ENCODE data around the gene GPR65. TPM values are rescaled to one million over a fixed set of nuclear protein-coding genes. Genes with fewer than 3 reads are reported as not detected.

GPR65 gene
- total RNA-seq, 1 donor from 2014 or later: 0.54 TPM

DNA sequence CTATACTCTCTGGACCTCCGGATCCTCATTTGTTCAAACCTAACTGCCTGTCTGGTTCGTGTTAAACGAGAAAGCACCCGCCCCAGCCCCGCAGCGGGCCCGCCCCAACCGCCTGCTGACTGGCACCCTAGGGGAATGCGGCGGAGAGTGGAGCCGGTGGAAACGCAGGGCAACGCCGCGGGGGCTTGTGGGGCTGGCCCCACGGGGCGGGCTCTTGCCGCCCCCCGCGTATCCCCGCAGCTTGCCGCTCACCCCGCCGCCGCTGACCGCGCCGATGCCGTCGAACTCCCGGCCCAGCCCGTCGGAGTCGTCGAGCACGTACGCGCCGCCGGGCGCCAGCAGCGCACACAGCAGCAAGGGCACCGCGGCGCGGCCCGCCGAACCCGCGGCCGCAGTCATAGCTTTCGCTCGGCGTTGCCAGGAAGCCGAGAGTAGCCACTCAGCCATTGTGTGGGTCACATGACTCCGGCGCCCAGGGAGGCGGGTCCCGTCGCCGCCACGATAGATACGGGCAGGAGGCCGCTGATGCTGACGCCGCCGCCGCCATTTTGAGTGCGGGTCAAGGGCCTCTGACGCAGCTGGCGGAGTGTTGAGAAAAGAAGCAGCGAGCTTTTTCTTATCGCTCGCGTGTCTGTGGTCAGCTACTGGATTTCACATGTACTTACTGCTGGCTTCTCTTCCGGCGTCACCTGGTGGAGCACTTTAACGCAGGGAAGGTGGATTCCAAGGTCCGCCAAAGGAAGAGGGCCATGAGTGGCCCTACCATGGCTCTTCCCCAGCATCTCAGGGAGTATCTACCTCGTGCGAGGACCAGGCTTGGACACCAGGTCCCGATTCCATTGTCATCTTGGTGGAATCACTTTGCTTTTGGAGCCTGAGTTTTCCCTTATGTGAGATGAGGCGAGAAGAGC, 12.0 kb upstream of the GPR65 start, which contains the start of gene GALC:
Gene GALC, minus strand, starts transcription at position 465 of the 911 bp plus-strand sequence. Its CDS starts 18 bp downstream, at position 447.
- Mint-ChIP-seq H3K27ac (ENCODE audit: unreplicated experiment) (peak within 1 kb of the TSS; percentile 96), H3K4me1 (ENCODE audit: low read depth, unreplicated experiment) (peaks cover 29% of the 10 kb centered on the region), H3K4me3 (ENCODE audit: unreplicated experiment) (peak within 1 kb of the TSS; percentile 92), H3K36me3 (ENCODE audit: low read depth, unreplicated experiment) (no peaks in the 10 kb centered on the region), H3K27me3 (ENCODE audit: low read depth, unreplicated experiment) (no peaks in the 10 kb centered on the region), H3K9me3 (ENCODE audit: unreplicated experiment) (no peaks in the 10 kb centered on the region)
- FAIRE-seq (no peak), DNase-seq (ENCODE audit: low read depth) (peak; percentile 90)
- Histone ChIP-seq H3K9ac (ENCODE audit: low read length) (peak within 1 kb of the TSS; percentile 87), H2AFZ (ENCODE audit: low read depth, low read length) (peak within 1 kb of the TSS; percentile 98), H3K4me3 (ENCODE audit: insufficient read depth, low read depth, low read length) (peak within 1 kb of the TSS; percentile 70), H4K20me1 (ENCODE audit: insufficient read depth, low read length) (no peaks in the 10 kb centered on the region), H3K9me3 (ENCODE audit: insufficient read depth, low read depth, low read length) (no peaks in the 10 kb centered on the region), H3K27ac (ENCODE audit: low read depth, low read length) (peak within 1 kb of the TSS; percentile 84), H3K27me3 (ENCODE audit: insufficient read depth, low read length) (no peaks in the 10 kb centered on the region), H3K4me1 (ENCODE audit: insufficient read depth, low read length) (peaks cover 11% of the 10 kb centered on the region), H3K4me2 (ENCODE audit: low read length) (peak within 1 kb of the TSS; percentile 90), H3K79me2 (ENCODE audit: insufficient read depth, low read length) (no peaks in the 10 kb centered on the region), H3K36me3 (ENCODE audit: insufficient read depth, low read length) (no peaks in the 10 kb centered on the region)
- TF ChIP-seq, protein P1, sequence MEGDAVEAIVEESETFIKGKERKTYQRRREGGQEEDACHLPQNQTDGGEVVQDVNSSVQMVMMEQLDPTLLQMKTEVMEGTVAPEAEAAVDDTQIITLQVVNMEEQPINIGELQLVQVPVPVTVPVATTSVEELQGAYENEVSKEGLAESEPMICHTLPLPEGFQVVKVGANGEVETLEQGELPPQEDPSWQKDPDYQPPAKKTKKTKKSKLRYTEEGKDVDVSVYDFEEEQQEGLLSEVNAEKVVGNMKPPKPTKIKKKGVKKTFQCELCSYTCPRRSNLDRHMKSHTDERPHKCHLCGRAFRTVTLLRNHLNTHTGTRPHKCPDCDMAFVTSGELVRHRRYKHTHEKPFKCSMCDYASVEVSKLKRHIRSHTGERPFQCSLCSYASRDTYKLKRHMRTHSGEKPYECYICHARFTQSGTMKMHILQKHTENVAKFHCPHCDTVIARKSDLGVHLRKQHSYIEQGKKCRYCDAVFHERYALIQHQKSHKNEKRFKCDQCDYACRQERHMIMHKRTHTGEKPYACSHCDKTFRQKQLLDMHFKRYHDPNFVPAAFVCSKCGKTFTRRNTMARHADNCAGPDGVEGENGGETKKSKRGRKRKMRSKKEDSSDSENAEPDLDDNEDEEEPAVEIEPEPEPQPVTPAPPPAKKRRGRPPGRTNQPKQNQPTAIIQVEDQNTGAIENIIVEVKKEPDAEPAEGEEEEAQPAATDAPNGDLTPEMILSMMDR (IDR thresholded peaks at IDR 0.05; ENCODE audit: insufficient read depth, low read depth, low read length): no peak
- TF ChIP-seq EZH2 (IDR thresholded peaks at IDR 0.05; ENCODE audit: insufficient read depth, low read length): no peak

DNA sequence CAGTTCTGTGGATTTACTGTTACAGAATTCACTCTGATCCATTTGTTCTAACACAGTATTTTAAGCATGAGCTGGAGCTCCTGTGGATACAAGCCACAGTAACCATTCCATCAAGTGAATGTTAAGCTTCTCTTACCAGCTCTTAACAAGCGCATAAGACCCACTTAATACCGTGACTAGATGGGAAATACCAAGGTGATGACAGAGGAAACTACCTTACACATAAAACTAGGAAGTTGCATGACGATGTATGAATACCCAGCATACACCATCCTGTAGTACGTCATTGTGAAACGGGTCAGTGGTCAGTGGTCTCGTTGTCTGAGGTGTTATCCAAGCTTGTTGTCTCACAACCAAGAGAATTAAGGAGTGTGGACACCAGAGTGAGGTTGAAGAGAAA, 10.0 kb upstream of the GPR65 start:
- Mint-ChIP-seq H3K27ac (ENCODE audit: unreplicated experiment) (peak overlapping the region; percentile 96), H3K9me3 (ENCODE audit: unreplicated experiment) (no peaks in the 10 kb centered on the region), H3K4me1 (ENCODE audit: low read depth, unreplicated experiment) (peaks cover 29% of the 10 kb centered on the region), H3K27me3 (ENCODE audit: low read depth, unreplicated experiment) (no peaks in the 10 kb centered on the region), H3K4me3 (ENCODE audit: unreplicated experiment) (peak overlapping the region; percentile 37), H3K36me3 (ENCODE audit: low read depth, unreplicated experiment) (no peaks in the 10 kb centered on the region)
- Histone ChIP-seq H3K36me3 (ENCODE audit: insufficient read depth, low read length) (no peaks in the 10 kb centered on the region), H3K4me3 (ENCODE audit: insufficient read depth, low read depth, low read length) (no peak overlapping the region), H4K20me1 (ENCODE audit: insufficient read depth, low read length) (no peaks in the 10 kb centered on the region), H3K9ac (ENCODE audit: low read length) (no peak overlapping the region), H3K27ac (ENCODE audit: low read depth, low read length) (no peak overlapping the region), H3K9me3 (ENCODE audit: insufficient read depth, low read depth, low read length) (no peaks in the 10 kb centered on the region), H3K27me3 (ENCODE audit: insufficient read depth, low read length) (no peaks in the 10 kb centered on the region), H3K4me2 (ENCODE audit: low read length) (no peak overlapping the region), H3K4me1 (ENCODE audit: insufficient read depth, low read length) (peaks cover 11% of the 10 kb centered on the region), H2AFZ (ENCODE audit: low read depth, low read length) (no peak overlapping the region), H3K79me2 (ENCODE audit: insufficient read depth, low read length) (no peaks in the 10 kb centered on the region)
- FAIRE-seq: peak; percentile 13
- peak; percentile 41 for DNase-seq (ENCODE audit: low read depth)
- TF ChIP-seq EZH2 (IDR thresholded peaks at IDR 0.05; ENCODE audit: insufficient read depth, low read length): no peak
- TF ChIP-seq, protein P1 (IDR thresholded peaks at IDR 0.05; ENCODE audit: insufficient read depth, low read depth, low read length): no peak
